Skin epidermis (tissue), 12 donors: ENCODE results near the gene TRABD.
A peak's percentile ranks its signal among the peaks of the same experiment; 100 is the strongest.

ENCODE experiments used
- H3K27ac ChIP-seq, 21 experiments: fragments of 200-600 bp; sonication (generic) in 11 of 21; one replicate each; pipeline ENCODE4 v1.5.0; 2020; ENCODE audit warnings: mild to moderate bottlenecking in 3 of 21, inconsistent platforms in 2 of 21, moderate library complexity in 2 of 21
- H3K4me3 ChIP-seq, 7 experiments: fragments of 200-600 bp; sonication (generic) in 2 of 7; one replicate each; pipeline ENCODE4 v1.5.0; 2020; ENCODE audit warnings: inconsistent platforms in 2 of 7, mild to moderate bottlenecking in 2 of 7, moderate library complexity in 1 of 7

The TRABD gene

DNA sequence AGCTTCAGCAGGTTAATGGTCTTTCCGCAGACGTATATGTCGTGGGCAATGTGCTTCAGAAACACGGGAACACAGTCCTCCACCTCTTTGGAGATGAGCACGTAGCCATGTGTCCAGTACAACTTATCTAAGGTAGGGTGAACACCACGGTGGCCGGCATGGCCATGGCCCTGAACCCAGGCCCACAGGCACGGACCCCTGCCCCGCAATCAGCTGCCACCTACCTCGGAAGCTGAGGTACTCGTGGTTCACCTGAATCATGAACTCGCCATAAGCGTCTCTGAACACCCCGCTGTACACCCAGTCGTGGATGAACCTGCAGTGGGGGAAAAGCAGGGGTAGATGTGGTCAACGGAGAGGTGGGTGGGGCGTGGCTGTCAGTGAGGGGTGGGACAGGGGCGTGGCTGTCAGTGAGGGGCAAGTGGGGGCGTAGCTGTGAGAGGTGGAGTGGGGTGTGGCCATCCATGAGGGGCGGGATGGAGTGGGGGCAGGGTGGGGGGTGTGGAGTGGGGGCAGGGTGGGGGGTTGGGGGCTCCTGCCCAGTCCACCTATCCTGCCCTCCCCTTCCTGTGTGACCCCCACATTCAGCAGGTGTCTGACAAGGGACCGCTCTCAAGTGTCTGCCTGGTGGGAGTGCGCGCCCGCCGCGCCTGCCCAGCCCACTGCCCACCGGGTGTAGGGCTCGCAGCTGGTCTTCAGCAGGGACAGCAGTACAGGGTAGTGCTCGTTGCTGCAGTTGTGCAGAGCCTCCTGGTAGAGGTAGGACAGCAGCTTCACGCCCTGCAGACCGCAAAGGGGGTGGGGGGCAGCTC is 40.6 kb downstream of the TRABD start:
- no peak overlapping the region for H3K27ac ChIP-seq
- H3K4me3 ChIP-seq: no peak overlapping the region

DNA sequence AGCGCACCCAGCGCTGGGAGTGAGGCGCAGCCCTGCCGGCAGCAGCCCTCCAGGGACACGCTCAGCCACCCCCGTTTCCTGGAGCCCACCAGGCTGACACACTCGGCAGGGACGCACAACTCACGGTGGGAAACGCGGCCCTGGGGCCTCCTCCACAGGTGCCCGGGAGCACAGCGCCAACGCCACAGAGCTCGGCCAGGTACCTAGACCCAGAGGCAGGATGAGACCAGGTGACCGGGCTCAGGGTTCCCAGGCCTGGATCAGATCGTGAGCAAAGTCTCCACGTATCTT is 41.1 kb downstream of the TRABD start:
- no peak overlapping the region for H3K4me3 ChIP-seq

DNA sequence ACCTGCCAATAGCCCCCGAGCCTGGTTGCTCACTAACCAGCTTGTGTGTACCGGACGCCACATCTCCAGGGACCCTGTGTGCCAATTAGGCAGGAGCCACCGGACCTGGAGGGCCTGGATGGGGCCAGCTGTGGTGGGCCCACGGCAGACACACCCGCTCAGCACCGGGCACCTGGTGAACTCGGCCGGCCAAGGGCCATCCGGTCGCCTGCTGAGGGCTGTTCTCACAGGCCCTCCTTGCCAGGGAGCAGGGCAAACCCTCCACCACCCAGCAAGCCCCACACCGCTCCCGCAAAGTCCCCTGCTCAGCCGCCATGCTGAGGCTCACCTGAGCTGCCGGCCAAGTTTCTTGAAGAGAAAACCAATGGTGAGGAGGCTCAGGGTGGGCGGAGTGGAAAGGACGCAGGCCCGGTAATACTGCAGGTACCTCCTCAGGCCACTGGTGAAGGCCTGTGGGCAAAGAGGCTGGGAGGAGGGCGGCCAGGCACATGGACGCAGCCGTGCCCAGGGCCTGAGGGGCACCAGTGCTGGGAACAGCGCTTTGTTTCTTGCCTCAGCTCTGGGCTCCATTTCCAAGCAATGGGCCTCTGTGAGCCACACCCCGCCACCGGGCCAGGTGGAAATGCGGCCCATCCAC is 42.0 kb downstream of the TRABD start:
- Histone ChIP-seq H3K4me3 (no peak overlapping the region), H3K27ac (no peak overlapping the region)

More for the DNA sequence above, 41.1 kb downstream of the TRABD start:
- no peak overlapping the region for H3K27ac ChIP-seq

DNA sequence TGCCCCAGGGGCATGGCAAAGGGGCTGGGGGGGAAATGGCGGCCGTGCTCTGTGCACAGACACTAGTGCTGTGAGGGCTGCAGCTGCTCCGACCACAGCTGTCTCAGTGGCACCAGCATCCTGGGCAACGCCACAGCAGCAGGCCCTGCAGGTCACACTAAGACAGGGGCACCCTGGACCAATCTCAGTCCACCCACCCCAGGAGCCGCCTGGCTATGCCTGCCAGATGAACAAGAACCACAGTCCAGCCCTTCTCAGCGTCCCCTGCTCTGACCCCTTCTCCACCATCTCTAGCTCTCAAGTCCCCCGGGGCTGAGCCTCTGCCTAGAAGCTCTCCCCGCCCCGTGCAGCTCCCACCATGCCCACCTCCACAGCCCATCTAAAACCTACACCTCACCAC is 42.7 kb downstream of the TRABD start:
- Histone ChIP-seq H3K27ac (no peak overlapping the region), H3K4me3 (no peak overlapping the region)

DNA sequence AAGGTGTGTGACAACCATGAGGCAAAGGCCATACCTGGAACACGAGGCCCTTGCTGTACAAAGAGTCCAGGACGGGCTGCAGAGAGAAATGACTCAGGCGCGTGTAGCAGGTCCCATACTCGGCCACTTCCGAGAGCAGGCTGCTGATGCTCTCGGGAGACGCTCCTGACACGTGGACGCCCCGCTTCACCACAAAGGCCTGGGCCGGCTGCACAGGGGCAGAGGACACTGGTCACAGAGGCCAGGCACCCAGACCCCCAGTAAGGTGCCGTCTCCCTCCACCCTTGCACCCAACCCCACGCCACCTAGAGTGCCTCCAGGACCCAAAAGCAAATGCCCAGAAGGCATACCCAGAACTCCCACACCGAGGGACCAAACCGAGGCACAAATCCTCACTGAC is 43.7 kb downstream of the TRABD start:
- Histone ChIP-seq H3K27ac (no peak overlapping the region), H3K4me3 (no peak overlapping the region)

DNA sequence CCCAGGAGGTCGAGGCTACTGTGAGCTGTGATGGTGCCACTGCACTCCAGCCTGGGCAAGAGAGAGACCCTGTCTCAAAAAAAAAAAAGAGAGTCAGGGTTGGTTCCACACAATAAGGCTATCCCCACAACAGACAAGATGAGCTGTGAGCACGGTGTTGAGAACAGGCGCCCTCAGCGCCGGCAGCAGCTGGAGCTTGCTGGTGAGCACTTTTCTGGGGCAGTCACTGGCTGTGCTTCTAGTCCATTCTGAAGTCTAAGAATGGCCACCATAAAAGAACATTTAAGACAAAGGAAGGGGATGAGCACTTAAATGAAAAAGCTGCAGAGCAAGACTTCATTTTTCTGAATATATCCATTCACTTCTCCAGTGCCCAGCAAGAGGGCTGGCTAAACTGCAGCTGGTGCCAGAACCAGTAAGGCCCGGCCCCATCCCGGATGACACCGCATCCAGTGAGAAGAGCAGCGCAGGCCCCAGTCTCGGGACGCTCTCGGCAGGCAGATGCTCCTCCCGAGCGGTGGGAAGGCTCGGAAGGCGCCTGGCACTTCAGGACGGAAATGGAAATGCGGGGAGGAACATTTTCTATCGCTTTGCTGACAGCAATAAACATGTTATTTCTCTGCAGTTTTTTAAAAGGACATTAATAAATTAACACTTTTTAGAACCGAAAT is 46.9 kb downstream of the TRABD start:
- H3K4me3 ChIP-seq: no peak overlapping the region
- H3K27ac ChIP-seq: no peak overlapping the region

DNA sequence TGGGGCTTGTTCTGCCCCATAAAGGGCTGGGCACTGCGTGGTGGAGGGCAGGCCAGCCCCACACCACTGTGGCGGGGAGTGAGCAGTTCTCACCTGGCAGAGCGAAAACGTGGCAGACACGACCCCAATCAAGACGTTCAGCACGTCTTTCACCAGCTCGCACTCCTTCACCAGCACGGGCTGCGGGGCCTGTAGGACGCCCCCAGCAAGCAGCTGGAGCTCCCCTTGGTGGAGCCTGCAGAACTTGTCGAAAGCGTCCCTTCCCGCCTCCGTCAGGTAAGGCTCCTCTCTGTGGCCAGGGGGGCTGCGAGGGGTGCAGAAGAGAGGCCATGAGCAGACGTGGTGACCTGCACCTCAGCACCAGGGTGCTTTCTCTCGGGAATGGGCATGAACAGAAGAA is 47.5 kb downstream of the TRABD start:
- Histone ChIP-seq H3K4me3 (no peak overlapping the region), H3K27ac (no peak overlapping the region)

DNA sequence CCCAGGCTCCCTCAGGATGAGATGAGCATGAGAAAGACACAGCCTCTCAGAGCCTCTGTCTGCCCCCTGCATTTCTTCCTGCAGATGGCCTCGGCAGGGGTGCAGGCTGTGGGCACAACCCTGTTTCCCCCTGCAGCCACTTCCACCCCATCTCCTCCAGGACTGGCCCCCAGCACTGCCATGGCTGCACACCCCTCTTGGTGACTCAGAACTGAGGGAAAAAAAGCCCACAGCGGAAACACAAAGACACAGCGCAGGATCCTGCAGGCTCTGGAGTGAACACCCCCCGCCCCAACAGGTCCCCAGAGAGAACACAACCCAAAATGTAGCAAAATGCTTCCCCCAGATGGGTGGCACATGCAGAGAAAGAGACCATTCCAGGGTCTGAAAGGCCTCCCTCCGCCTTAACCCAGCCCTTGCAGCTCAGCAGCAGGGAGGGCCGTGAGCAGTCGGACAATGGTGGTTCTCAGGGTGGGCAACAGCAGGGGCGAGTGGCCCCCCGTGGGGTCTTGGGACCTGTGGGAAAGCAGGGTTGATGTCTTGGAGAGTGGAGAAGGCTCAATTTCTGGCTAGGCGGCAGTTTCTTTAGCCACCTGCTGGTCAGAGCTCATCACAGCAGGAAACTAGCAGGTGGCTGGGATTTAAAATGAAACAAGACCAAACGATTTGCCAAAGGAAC is 51.2 kb downstream of the TRABD start:
- no peak overlapping the region for H3K27ac ChIP-seq
- no peak overlapping the region for H3K4me3 ChIP-seq

DNA sequence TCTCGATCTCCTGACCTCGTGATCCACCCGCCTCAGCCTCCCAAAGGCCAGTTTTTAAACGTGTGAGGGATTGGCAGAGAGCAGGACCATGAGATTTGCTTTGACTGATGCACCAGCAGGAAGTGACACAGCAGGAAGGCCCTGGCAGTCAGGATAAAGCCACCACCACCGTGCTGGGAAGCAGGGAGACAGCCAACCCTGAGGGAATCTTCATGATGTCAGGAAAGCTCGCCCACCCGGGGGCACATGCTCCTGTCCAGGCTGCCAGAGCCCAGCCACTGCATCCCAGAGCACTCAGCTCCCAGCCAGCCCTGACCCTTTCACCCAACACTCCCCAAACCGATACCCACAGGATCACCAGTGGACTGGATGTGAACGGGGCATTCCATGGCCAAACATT is 53.0 kb downstream of the TRABD start:
- no peak overlapping the region for H3K4me3 ChIP-seq
- H3K27ac ChIP-seq: no peak overlapping the region

DNA sequence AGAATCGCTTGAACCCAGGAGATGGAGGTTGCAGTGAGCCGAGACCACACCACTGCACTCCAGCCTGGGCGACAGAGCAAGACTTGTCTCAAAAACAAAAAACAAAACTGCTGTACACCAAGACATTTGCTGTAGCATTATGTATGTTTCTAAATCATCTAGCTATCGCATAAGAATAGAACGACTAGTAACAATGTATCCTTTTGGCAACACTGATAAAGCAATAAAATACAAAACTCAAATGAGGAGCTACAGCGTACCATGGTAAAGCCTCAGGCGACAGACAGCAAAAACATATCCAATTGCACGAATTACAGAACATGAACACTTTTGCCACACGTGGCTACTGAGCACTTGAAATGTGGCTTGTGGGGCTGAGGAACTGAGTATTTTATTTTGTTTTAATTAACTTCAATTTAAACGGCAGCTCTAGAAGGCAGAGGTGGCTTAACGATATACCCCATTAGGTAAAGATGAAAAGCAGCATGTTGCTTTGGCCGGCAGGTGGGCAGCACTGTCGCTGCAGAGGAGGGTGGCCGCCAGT is 56.8 kb downstream of the TRABD start:
- H3K4me3 ChIP-seq: peak overlapping the region; percentile 54 to 92 (median 69)
- peak overlapping the region in 5 of 21 experiments; percentile 16 to 96 (median 58) for H3K27ac ChIP-seq

DNA sequence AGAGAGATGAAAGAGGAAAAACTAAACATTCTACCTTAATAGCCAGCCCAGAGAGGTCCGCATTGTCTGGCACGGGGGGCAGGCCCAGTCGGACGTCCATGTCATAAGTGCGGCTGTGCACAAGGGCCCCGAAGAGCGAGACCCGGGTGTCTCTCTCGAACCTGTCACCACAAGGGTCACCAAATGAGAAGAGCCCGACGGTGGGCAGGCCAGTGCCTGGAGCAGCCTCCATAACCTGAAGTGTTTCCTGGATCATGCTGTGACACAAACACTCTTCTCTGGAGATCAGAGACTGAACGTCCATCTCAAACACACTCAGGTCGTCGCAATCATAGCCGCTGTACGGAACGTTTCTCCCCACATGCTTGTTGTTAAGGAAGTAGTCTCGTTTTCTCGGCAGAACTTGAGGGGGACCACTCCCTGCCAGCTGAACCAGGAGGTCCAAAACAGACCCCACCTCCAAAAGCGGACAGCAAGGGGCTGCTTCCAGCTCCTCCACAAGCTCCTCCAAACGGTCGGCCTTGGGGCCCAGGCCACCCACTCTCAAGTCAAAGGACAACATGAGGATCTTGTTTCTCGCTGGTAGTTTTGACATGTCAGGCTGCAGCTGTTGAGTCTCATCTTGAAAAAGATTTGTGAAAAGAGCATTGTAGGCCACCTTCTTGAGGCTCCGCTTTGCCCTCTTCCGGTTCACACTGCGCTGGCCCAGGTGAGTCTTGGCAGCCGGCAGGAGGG is 58.1 kb downstream of the TRABD start:
- peak overlapping the region; percentile 54 to 92 (median 69) for H3K4me3 ChIP-seq
- peak overlapping the region; percentile 77 to 96 (median 92) for H3K27ac ChIP-seq

DNA sequence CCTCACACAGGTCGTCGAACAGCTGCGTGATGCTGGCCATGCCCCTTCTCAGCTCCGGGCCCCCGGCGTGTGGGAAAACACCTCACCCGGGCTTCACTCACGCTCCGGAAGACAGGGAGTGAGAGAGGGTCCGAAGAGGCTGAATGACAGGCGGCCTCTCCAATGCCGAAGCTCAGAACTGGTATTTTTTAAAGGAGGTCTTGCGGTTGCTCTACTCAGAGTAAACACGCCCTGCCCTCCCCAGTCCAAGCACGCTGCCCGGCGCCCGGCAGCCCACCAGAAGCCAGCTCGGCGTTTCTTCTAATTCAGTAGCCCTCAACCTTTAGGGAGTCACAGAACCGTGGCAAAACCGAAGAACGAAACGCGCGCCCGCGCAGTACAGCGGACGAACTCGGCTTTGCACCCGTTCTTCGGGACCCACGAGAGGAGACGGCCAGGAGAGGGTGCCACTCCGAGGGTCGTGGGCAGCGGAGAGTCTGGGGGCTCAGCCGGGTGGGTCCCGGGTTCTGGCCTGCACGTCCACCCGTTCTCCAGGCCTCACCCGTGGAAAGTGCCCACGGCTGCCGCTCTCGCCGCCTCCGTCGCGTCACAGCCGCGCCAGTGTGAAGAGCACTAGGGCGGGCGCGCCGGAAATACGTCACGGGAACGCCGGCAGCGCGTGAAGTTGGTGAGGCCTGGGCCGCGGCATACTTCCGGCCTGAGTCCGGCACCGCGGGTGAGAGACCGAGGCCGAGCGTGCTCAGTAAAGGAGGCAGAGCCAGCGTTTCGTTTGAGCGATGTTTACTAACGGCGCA is 58.9 kb downstream of the TRABD start, which contains the start of gene TUBGCP6:
Gene TUBGCP6 (minus strand): TSS at position 604 of the 794 bp plus-strand sequence. CDS start 564 bp downstream, at position 40.
- Histone ChIP-seq H3K27ac (peak within 1 kb of the TSS; percentile 77 to 96 (median 92)), H3K4me3 (peak within 1 kb of the TSS; percentile 54 to 92 (median 69))

DNA sequence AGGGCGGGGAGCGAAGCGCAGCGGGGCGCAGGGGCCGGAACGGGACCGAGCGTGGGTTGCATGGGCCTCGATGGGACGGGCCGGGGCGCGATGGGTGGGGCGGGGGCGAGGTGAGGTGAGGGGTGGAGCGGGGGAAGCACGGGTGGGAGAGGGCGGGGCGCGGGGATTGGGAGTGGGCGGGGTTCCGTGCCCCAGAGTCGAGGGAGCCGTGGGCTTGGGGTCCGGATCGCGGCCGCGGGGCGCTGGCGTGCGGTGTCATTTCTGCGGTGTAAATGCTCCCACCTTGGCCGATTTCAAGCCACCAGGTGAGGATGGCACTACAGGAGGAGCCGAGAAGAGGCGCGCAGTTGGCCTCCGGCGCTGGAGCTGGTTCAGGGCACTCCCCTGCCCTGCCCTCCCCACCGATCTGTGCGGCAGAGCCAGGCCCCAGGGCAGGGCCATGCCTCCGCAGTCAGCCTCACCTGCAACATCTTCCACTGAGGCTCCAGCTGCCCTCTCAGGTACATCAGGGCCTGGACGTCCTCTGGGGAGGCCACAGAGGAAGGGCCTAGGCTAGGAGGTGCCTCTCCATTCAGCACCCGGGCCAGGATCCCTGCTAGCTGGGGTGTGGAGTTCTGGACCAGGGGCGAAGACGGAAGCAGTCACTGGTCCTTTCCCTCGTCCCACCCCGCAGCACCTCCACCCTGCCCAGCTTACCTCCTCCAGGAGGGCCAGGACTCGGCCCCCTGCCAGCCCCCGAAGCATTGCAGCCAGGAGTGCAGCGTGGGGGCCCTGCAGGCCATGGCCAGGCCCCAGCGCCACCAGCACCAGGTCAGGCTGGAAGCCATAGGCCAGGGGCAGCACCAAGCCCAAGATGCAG is 59.7 kb downstream of the TRABD start:
- peak overlapping the region; percentile 54 to 92 (median 69) for H3K4me3 ChIP-seq
- H3K27ac ChIP-seq: peak overlapping the region; percentile 77 to 96 (median 92)

DNA sequence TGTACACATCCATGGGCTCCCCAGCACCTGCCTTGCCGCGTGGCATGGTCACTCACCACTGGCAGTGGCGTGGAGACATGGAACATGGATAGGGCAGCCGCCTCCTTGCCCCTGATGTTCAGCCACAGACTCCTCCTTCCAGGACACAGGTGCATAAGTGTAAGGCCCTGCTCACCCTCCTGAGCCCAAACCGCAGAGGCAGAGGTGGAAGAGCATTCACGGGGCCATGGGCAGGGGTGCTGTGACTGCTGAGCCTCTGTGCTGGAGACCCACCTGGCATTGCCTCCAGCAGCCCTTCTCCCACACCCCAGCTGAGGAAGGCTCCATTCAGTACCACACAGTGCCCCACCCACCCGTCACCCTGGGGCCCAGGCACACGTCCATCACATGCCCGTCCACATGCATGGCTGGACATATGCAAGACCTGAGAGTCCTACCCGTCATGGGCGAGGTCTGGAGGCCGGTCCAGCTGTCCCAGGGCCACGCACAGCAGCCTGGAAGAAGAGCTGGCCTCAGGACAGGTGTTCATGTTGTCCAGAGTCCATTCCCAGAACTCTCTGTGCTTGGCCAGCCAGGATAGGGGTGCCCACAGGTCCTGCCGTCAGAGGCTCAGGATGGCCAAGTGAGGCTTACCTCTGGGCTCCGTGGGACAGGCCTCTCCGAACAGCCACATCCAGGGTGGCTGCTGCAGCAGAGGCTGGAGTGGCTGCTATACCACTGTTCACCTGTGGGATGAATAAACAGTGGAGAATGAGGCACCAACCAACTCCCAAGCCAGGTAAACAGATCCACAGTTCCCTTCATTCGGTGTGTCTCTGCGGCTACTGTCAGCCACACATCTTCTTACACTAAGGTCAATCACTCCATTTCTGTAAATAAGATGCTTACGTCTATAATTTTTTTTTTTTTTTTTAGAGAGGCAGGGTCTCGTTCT is 60.8 kb downstream of the TRABD start:
- H3K27ac ChIP-seq: peak overlapping the region in 5 of 21 experiments; percentile 90 to 96 (median 92)

DNA sequence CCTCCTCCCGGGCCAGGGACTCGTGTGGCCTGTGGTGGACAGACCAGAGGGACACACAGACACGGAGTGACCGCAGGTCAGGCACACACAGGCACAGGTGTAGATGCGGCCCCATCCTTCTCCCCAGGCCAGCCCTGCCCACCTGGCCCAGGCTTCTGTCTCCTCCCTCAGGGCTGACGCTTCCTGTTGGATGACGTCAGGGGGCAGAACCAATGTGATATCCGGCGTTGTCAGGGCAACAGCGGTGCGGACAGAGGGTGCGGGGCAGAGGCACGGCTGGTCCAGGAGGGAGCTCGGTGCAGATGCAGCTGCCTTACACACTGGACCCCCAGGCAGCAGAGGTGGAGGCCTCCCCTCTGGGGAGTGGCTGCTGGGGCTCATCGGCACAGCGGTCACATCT is 62.0 kb downstream of the TRABD start:
- Histone ChIP-seq H3K4me3 (no peak overlapping the region), H3K27ac (peak overlapping the region in 4 of 21 experiments; percentile 16 to 91 (median 40))

More for the DNA sequence above, 60.8 kb downstream of the TRABD start:
- H3K4me3 ChIP-seq: peak overlapping the region in 1 of 7 experiments; percentile 86
